NCI-H1694 treated with DMSO at 0.1 percent for 48 hours (cell line): ENCODE results near the gene WDCP.
"Not testable (repeated sequence)": the region's sequence is repeated elsewhere in the genome, so short reads cannot be mapped to it uniquely, and the experiment has no call there.

ENCODE experiments used
- DNase-seq: peaks from one replicate; lab custom pipeline; 2025; lab: John Stamatoyannopoulos, UW

The WDCP gene, protein sequence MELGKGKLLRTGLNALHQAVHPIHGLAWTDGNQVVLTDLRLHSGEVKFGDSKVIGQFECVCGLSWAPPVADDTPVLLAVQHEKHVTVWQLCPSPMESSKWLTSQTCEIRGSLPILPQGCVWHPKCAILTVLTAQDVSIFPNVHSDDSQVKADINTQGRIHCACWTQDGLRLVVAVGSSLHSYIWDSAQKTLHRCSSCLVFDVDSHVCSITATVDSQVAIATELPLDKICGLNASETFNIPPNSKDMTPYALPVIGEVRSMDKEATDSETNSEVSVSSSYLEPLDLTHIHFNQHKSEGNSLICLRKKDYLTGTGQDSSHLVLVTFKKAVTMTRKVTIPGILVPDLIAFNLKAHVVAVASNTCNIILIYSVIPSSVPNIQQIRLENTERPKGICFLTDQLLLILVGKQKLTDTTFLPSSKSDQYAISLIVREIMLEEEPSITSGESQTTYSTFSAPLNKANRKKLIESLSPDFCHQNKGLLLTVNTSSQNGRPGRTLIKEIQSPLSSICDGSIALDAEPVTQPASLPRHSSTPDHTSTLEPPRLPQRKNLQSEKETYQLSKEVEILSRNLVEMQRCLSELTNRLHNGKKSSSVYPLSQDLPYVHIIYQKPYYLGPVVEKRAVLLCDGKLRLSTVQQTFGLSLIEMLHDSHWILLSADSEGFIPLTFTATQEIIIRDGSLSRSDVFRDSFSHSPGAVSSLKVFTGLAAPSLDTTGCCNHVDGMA

DNA sequence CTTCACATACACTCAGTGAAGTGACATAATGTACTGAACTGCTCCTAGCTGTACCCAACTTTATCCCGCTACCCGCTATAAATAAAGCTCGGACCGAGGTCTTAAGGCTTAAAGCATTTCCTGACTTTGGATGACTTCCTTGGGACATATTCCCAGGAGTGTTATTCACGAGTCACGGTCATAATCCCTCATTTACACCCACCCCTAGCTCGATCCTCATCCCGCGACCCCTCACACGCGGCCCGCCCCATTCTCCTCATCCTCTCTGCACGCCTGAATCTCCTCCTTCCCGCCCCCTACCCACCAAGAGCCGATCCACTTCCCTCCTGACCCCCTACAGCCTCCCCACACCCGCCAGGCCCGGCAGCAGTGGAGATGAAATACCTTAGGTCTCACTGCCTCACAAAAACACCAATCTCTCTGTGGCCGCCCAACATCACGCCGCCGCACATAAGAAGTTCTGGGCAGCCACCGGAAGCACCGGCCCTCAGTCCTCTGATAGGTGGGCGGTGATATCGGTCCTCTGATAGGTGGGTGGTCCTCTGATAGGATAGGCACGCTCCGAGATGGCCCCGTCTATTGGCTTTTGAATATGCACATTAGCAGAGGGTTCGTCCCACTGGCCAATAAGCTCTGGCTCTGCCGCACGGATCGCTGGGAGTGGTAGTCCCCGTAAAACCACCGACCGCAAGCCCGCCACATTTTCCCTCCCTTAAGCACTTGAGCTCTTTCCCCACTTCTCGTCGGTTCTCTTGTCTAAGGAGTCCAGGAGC, at the start of gene WDCP:
Gene WDCP, minus strand, starts transcription at position 462 of the 773 bp plus-strand sequence. CDS start 7,897 bp downstream, outside the sequence.
- DNase-seq, result peak; percentile 99

DNA sequence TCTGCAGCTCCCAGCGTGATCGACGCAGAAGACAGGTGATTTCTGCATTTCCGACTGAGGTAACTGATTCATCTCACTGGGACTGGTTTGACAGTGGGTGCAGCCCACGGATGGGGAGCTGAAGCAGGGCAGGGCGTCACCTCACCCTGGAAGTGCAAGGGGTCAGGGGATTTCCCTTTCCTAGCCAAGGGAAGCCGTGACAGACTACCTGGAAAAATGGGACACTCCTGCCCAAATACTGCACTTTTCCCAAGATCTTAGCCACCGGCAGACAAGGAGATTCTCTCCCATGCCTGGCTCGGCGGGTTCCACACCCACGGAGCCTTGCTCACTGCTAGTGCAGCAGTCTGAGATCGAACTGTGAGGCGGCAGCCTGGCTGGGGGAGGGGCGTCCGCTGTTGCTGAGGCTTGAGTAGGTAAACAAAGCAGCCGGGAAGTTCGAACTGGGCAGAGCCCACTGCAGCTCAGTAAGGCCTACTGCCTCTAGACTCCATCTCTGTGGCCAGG, 48.0 kb upstream of the WDCP start:
- not testable (repeated sequence) for DNase-seq

DNA sequence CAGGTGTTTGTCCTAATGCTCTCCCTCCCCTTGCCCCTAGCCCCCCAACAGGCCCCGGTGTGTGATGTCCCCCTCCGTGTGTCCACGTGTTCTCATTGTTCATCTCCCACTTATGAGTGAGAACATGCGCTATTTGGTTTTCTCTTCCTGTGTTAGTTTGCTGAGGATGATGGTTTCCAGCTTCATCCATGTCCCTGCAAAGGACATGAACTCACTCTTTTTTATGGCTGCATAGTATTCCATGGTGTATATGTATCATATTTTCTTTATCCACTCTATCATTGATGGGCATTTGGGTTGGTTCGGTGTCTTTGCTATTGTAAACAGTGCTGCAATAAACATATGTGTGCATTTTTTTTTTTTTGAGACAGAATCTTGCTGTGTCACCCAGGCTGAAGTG, 46.1 kb upstream of the WDCP start:
- DNase-seq, result not testable (repeated sequence)

DNA sequence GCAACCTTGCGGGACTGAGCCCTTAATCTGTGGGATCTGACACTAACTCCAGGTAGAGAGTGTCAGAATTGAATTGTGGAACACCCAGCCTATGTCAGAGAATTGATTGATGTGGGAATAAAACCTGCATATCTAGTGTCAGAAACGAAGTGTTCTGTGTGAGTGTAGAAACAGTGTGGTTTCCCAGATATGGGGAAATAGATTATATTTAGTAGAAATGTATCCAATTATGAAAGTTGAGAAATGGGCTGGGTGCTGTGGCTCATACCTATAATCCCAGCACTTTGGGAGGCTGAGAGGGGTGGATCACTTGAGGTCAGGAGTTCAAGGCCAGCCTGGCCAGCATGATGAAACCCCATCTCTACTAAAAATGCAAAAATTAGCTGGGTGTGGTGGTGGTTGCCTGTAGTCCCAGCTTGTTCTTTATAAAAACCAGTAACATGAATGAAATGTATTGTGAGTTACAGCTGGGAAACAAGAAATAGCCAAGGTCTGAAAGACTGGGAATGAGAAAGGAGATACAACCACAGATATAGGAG, 41.7 kb upstream of the WDCP start:
- DNase-seq, result no peak

DNA sequence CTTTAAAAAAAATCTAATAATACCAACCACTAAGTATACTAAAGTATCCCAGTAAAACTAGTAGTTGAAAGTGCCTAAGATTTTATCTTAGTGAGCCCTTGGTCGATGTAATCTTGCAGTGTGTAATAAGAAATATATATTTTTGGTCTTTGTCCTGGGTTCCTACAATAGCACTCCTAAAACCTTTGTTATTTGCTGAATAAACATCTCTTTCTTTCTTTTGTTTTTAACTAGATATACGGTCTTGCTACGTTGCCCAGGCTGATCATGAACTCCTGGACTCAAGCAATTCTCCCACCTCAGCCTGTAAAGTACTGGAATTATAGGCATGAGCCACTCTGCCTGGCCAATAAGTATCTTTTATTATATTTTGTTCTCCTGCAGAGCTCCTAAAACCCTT, 39.8 kb upstream of the WDCP start:
- no peak for DNase-seq

DNA sequence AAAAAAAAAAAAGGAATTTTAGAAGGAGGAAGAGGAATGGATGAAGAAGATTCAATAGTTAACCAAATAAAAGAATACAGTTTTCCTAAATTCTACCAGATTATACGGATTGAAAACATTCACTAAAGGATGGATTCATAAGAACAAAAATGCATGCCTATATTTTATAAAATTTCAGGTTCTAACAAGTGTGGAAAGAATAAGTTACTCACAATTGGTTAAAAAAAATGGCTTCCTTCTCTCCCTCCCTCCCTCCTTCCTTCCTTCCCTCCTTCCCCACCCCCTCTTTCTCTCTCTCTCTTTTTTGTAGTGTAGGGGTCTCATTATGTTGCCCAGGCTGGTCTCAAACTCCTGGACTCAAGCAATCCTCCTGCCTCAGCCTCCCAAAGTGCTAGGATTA, 39.0 kb upstream of the WDCP start:
- DNase-seq, result no peak

DNA sequence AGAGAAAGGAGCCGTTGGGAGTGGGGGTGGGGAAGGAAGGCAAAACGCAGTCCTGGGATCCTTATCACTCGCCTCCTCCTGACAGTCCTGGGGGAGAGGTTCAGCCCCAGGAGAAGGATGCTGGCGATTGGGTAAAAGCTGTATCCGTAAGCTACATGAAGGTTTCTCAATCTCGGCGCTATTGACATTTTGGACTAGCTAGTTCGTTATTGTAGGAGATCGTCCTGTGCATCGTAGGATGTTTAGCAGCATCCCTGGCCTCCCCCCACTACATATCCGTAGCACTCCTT, 38.0 kb upstream of the WDCP start:
- DNase-seq, result no peak

DNA sequence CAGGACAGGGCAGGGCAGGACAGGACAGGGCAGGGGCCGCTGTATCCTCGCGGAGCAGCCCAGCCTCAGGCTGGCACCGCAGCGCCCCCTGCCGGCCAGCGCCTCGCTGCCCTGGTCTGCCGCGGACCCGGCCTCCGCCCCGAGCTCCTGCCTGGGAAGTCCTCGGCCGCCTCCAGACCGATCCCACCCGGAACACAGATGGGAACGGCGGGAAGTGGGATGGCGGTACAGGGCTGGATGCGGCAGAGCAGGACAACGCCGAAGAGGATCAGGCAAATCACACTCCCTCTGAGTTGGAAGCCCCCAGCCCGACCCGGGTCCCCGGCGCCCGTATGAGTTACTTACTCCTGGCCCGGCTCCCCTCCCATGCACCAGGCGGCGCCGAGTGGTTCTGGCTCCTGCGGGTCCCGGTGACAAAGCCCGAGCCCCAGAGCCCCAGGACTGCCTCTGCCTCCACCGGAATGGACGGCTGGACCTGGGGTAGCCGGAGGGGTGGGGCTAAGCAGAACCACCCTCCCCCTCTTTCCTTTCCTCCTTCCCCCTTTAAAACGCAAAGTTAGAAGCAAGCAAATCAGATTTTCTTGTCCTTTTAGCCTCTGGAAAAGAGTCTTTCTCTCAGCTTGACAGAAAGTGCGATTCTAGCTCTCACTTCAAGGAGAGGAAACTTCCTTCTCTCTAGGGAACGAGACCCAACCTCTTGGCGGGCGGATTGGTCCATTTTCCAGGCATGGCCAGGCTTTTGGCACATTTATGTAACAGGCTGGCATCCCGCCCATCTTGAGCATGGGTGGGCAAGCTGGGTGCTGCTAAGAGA, 37.4 kb upstream of the WDCP start, which contains the start of gene TP53I3:
Gene TP53I3, minus strand, starts transcription at position 449 of the 814 bp plus-strand sequence. CDS start 508 bp downstream, outside the sequence.
- peak; percentile 78 for DNase-seq

DNA sequence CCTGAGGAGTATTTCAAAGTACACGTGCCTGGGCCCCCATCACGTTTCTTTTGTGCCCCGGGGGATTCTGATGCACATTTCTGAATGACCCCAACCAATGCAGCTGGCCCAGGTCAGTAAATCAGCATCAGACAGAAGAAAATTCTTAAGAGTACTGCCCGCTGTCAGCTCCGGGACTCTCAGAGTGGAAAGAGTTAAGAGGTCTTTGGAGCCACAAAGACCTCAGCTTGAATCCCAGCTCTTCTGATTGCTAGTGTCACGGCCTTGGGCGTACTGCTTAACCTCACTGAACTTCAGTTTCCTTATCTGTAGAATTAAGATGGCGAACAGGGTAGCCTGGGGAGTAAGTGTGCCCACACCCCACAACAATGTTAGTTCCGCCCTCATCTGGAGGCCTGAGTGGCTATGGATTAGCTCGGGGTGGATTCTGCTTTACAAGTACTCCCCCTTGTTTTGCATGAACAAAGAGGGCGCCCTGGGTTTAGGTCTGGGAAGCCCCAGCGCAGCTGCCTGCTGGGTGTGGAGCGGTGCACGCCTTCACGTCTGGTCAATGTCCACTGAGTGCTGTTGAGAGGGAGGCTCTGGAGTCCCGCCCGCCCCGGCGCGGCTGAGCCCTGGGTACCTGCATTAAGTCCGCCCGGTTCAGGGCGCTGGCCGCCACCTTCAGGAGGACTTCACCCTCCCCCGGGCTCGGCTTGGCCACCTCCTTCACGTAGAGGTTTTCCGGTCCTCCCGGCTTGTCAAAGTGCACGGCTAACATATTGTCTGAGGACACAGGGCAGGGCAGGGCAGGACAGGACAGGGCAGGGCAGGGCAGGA, 36.6 kb upstream of the WDCP start:
- DNase-seq, result peak; percentile 72

DNA sequence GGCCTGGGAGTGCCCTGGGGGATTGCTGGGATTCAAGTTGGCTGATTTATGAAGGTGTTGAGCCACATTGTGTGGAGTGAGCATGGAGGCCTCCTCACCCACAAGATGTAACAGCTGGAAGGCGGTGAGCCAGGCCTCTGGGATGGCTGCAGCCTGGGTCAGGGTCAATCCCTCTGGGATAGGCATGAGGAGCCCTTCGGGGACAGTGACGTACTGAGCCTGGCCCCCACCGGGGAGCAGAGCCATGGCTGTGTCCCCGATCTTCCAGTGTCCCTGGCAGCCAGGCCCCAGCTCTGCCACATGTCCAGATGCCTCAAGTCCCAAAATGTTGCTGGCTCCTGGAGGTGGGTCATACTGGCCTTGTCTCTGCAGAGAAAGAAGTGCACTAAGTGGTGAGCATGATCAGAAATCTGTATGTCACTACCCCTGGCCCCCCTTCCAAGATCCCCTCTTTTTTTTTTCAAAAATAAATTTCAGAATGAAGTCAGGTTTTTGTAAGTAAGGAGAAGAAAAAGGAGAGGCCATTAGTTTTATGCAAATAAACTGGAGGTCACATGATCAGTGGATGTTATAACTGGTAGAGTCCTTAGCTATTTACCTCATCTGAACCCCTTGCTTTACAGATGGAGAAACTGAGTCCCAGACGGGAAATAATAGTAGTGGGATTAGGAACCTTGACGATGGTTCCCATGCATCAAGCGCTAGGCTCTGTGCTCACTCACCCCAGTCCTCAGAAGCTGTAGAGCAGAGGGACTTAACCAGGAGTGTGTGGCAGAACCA, 35.8 kb upstream of the WDCP start:
- no peak for DNase-seq

DNA sequence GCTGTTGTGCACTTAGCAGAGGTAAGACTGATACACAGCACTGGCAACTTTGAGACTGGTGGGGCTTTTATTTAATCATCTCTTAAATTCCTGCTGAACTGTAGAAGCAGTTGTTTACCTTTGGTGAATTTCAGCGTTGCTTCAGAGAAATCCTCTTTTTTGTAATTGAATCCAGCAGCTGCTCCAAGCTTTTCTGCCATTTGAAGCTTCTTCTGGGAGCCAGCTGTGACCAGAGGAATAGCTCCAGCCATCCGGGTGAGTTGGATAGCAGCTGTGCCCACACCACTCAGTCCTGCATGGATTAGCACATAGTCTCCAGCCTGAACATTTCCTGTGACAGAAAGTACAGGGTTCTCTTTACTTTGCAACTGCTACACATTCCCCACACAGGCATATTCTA, 33.5 kb upstream of the WDCP start:
- no peak for DNase-seq

DNA sequence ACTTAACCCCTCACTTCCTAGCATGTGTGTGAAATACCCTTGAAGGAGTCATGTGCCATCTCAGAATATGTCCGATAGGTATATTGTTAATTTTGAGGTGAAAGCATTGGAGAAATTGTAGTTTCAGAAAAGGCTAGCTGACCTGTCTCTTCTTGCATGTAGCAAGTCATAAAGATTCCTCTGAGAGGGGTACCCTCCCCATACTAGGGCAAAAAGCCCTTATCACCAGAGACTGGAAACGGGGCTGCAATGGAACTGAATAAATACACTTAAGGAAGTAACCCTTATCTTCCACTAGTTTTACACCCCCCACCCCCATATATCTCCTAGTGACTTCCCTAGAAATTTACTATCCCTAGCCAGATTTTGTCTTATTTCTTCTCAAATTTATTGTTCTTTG, 30.7 kb upstream of the WDCP start:
- no peak for DNase-seq

DNA sequence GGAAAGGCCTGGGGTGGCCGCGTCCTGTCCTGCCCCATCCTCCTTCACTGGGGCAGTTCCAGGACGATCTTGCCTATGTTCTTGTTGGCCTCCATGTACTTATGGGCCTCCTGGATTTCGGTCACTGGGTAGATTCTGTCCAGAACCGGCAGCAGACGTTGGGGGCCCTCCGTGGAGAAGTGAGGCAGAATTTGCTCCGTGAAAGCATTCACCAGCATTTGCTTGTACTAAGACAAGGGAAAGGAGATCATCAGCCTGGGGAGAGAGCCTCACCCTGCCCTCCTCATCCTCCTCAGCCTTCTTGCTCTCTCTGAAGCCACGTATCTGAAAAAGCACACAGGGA, 30.3 kb upstream of the WDCP start:
- no peak for DNase-seq

DNA sequence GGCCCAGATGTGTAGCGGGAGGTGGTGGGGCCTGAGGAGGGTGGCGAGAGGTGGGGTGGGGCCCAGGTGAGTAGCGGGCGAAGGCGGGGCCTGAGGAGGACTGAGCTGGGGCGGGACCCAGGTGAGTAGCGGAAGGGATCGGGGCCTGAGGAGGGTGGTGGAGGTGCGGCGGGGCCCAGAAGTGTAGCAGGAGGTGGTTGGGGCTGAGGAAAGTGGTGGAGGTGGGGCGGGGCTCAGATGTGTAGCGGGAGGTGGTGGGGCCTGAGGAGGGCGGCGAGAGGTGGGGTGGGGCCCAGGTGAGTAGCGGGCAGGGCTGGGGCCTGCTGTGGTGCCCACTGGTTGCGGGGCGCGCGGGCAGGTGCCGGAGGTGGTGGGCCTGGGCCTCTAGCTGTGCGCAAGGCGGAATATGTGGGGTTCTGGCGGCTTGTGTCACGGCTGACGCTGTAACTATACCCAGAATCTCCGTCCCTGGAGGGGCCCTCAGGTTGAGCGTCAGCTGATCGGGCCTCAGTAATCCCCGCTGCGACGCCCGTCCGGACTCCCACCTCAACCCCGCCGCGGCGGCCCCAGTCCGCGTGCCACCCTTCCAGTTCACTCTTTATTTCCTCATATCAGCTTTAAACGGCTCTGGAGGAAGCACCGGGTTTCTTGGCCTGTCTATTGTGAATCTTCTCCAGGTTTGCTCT, 29.8 kb upstream of the WDCP start:
- DNase-seq, result no peak

DNA sequence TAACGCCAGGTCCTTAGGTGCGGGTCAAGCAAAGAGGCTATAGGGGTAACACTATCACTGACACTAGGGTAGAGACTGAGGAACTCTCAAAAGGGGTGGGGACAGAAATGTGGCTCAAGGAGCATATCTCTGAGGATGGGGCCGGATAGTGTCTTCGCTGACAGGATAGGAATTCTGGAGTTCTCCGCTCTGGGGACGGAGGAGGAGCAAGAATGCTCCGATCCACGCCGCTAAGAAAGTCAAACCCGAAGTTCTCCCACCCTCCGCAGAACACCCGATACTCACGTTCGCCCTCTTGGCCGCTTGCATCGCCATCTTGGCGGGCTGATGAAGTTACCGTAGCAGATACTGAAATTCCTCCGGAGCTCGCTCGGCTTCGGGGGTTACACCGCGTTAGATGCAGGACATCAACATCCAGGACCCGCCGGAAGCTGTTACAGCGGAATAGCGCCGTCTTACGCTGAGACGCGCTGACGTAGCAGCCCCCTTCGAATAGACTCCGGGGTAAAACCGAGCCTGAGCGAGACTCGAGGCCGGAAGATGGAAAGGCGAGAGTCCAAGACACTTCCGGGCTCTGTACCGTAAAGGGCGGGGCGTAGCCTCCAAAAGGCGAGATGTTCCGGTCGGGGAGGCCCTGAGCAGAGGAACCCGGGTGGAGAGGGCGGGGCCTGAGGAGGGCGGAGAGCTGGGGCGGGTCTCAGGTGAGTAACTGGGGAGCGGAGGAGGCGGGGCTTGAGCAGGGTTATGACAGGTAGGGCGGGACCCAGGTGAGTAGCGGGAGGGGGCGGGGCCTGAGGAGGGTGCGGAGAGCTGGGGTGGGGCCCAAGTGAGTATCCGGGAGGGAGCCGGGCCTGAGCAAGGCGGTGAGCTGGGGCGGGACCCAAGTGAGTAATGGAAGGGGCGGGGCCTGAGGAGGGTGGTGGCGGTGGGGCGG, 29.0 kb upstream of the WDCP start, which contains the start of gene SF3B6:
Gene SF3B6, minus strand, starts transcription at position 412 of the 934 bp plus-strand sequence. Its CDS starts 97 bp downstream, at position 315.
- DNase-seq, result peak; percentile 97

DNA sequence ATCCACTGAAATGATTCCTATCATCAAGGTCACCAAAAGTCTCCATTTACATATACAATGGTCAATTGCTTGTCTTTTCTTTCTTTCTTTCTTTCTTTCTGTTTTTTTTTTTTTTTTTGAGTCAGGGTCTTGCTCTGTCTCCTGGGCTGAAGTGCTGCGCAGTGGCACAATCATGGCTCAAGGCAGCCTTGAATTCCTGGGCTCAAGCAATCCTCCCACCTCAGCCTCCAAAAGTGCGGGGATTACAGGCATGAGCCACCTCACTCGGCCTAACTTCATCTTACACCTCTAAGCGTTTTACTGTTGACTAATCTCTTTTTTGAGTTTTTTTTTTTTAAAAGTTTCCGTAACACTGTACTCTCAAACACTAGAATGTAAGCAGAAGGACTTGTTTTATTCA, 28.1 kb upstream of the WDCP start:
- no peak for DNase-seq

DNA sequence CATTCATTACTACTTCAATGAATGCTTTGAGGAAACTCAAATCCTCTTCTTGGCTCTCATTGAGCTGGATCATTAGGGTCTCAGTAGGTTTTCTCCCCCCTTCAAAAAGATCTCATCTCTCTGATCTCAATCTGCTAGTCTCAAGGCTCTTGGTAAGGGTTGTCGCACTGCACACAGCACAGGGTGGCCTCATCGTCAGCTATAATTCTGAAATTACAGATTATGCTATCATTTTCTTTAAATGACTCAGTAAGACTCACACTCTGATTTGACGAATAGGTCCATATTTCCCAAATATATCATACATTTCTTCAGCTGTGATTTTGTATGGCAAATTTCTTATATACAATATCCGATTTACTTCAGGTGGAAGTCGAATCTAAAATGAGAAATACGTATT, 26.6 kb upstream of the WDCP start:
- DNase-seq, result no peak

DNA sequence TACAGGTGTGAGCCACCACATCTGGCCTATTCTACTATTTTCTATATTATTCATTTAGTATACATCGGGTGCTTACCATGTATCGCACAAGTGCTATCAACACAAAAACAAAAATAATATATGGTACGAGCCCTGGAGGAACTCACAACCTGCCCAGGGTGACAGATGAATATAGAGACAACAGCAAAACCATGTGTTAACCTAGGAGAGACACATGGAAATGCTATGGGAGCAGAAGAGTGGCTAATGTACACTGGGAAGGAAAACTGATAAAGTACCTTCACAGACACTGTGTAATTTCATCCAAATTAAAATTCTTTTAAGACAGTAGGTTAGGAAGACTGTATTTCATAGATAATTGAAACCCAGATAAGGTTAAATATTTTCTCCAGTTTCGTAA, 25.1 kb upstream of the WDCP start:
- no peak for DNase-seq
